PC-3 (cell line): Measurements from ENCODE around the gene SF1. TPM values are rescaled to one million over a fixed set of nuclear protein-coding genes. Genes with fewer than 3 reads are reported as not detected.

Experiments
- ATAC-seq: fragments of 200-7000 bp; cut with Tn5 transposase; 2 replicates; pipeline ENCODE4 v1.9.1; 2020; ENCODE audit warnings: mild to moderate bottlenecking, moderate library complexity
- BruUV-seq: library from RNA; stranded (reverse); fragments of 400-500 nt; replicated peaks from 2 replicates; lab custom pipeline; 2021; lab: Mats Ljungman, UMichigan
- CTCF ChIA-PET: fragments of 300-600 bp; sonication (Branson Sonifier 250); formaldehyde crosslinking; loops from one replicate; lab custom pipeline; 2022; ENCODE audit warnings: antibody characterized with exemption; lab: Charles Lee
- POLR2A ChIA-PET: fragments of 300-600 bp; sonication (Branson Sonifier 250); formaldehyde crosslinking; loops from one replicate; lab custom pipeline; 2022; ENCODE audit warnings: antibody characterized with exemption; ENCODE audit not compliant: unreplicated experiment; lab: Charles Lee
- DNase-seq: peaks from one replicate; pipeline ENCODE4 v3.0.0-alpha.2; 2015
- H2AFZ ChIP-seq: fragments of 300-600 bp; sonication (generic); 2 replicates; pipeline ENCODE4 v1.6.0; 2016; ENCODE audit warnings: antibody characterized with exemption, low read length
- H3F3A ChIP-seq: fragments of 300-600 bp; sonication (generic); one replicate; pipeline ENCODE4 v1.6.0; 2017; ENCODE audit warnings: antibody characterized with exemption, low read length, control low read depth, mild to moderate bottlenecking; ENCODE audit not compliant: unreplicated experiment
- H3K27ac ChIP-seq: fragments of 300-600 bp; sonication (generic); 2 replicates; pipeline ENCODE4 v1.5.1; 2016; ENCODE audit warnings: mild to moderate bottlenecking, low read length
- H3K27me3 ChIP-seq: fragments of 300-600 bp; sonication (generic); 2 replicates; pipeline ENCODE4 v1.6.1; 2016; ENCODE audit warnings: low read length, mixed read lengths
- H3K36me3 ChIP-seq: fragments of 300-600 bp; sonication (generic); 2 replicates; pipeline ENCODE4 v1.6.1; 2016; ENCODE audit warnings: low read depth, mixed run types, low read length, mixed read lengths
- H3K4me1 ChIP-seq: fragments of 300-600 bp; sonication (generic); 2 replicates; pipeline ENCODE4 v1.5.1; 2016; ENCODE audit warnings: low read length; ENCODE audit not compliant: insufficient read depth
- H3K4me2 ChIP-seq: fragments of 300-600 bp; sonication (generic); 2 replicates; pipeline ENCODE4 v1.6.0; 2016; ENCODE audit warnings: low read length
- H3K4me3 ChIP-seq: fragments of 300-600 bp; sonication (generic); 2 replicates; pipeline ENCODE4 v1.5.1; 2016; ENCODE audit warnings: mild to moderate bottlenecking, low read length, mixed read lengths
- H3K79me2 ChIP-seq: fragments of 300-600 bp; sonication (generic); 2 replicates; pipeline ENCODE4 v1.6.1; 2017; ENCODE audit warnings: low read length, mixed read lengths
- H3K9ac ChIP-seq: fragments of 300-600 bp; sonication (generic); 2 replicates; pipeline ENCODE4 v1.6.0; 2016; ENCODE audit warnings: mild to moderate bottlenecking, low read length
- H3K9me2 ChIP-seq: fragments of 300-600 bp; sonication (generic); replicated peaks from 2 replicates; pipeline ENCODE4 v1.6.1; 2016; ENCODE audit warnings: mixed run types, low read length, mixed read lengths
- H3K9me3 ChIP-seq: fragments of 300-600 bp; sonication (generic); 2 replicates; pipeline ENCODE4 v1.6.1; 2016; ENCODE audit warnings: low read length, mixed read lengths
- H4K20me1 ChIP-seq: fragments of 300-600 bp; sonication (generic); 2 replicates; pipeline ENCODE4 v1.6.1; 2016; ENCODE audit warnings: low read length, mixed read lengths
- CTCF ChIP-seq: fragments of 300-600 bp; sonication (generic); conservative IDR thresholded peaks from 2 replicates; pipeline ENCODE4 v1.5.1; 2017; ENCODE audit warnings: antibody characterized with exemption, low read depth, mild to moderate bottlenecking, low read length
- EZH2 ChIP-seq: fragments of 300-600 bp; sonication (generic); IDR thresholded peaks from one replicate; pipeline ENCODE4 v1.6.1; 2017; ENCODE audit warnings: antibody characterized with exemption, mild to moderate bottlenecking, low read length; ENCODE audit not compliant: unreplicated experiment
- EZH2phosphoT487 ChIP-seq: fragments of 300-600 bp; sonication (generic); IDR thresholded peaks from 2 replicates; pipeline ENCODE4 v1.6.1; 2018; ENCODE audit warnings: mild to moderate bottlenecking, antibody characterized with exemption, low read length, borderline replicate concordance
- intact Hi-C: fragments of 100-400 bp; cut with micrococcal nuclease; formaldehyde crosslinking; loops from 2 replicates; pipeline ENCODE4 v1.9.0; 2023
- total RNA-seq: library from RNA; depleted of rRNA; stranded (reverse); fragments of >200 nt; gene quantifications from 2 replicates; pipeline ENCODE4 v1.2.3, GENCODE V29; 2014

The SF1 gene
- total RNA-seq, 1 experiment from 2014 or later: 217 TPM

GRCh38 chr11:64794526-64794925 is 16.2 kb upstream of the SF1 start:
- no peak for TF ChIP-seq EZH2phosphoT487
- TF ChIP-seq CTCF: no peak
- no peak for TF ChIP-seq EZH2
- peaks cover 8% of the 10 kb centered on the region; the same call in 1 of the 2 replicates for H3K36me3 ChIP-seq
- no peaks in the 10 kb centered on the region for H3F3A ChIP-seq
- POLR2A ChIA-PET: no interaction called here
- DNase-seq (no peak), ATAC-seq (no peak)
- intact Hi-C loops: no loop called here
- no peak overlapping the region for H3K9ac ChIP-seq
- no peaks in the 10 kb centered on the region for H3K27me3 ChIP-seq
- CTCF ChIA-PET: interaction anchor here (0.5 kb wide), 2 partner anchors 53 to 1083 kb away, joined by 4 to 12 read pairs; no protein-coding TSS in a partner anchor
- no TSS peak for BruUV-seq
- H3K4me3 ChIP-seq: no peak overlapping the region
- H3K9me2 ChIP-seq: no peaks in the 10 kb centered on the region
- H4K20me1 ChIP-seq: no peaks in the 10 kb centered on the region
- H3K9me3 ChIP-seq: no peaks in the 10 kb centered on the region
- H3K4me2 ChIP-seq: no peak overlapping the region
- H2AFZ ChIP-seq: no peak overlapping the region
- H3K4me1 ChIP-seq: no peaks in the 10 kb centered on the region
- H3K79me2 ChIP-seq: no peaks in the 10 kb centered on the region
- no peak overlapping the region for H3K27ac ChIP-seq

GRCh38 chr11:64793271-64794160 is 15.2 kb upstream of the SF1 start:
- POLR2A ChIA-PET: no interaction called here
- no peak overlapping the region for H3K9ac ChIP-seq
- CTCF ChIA-PET: no interaction called here
- no peaks in the 10 kb centered on the region for H3K9me2 ChIP-seq
- no peak for TF ChIP-seq CTCF
- no peak for TF ChIP-seq EZH2phosphoT487
- no peak for TF ChIP-seq EZH2
- H3K4me3 ChIP-seq: no peak overlapping the region
- H3K4me2 ChIP-seq: no peak overlapping the region
- H2AFZ ChIP-seq: no peak overlapping the region
- H3K36me3 ChIP-seq: peaks cover 8% of the 10 kb centered on the region; the same call in 1 of the 2 replicates
- no TSS peak for BruUV-seq
- no peaks in the 10 kb centered on the region for H3K9me3 ChIP-seq
- H3K79me2 ChIP-seq: no peaks in the 10 kb centered on the region
- ATAC-seq: no peak
- H3K27me3 ChIP-seq: no peaks in the 10 kb centered on the region
- DNase-seq: no peak
- H3K4me1 ChIP-seq: no peaks in the 10 kb centered on the region
- intact Hi-C loops: no loop called here
- H4K20me1 ChIP-seq: no peaks in the 10 kb centered on the region
- H3F3A ChIP-seq: no peaks in the 10 kb centered on the region
- no peak overlapping the region for H3K27ac ChIP-seq

GRCh38 chr11:64792482-64792881 is 14.1 kb upstream of the SF1 start:
- ChIA-PET POLR2A (no interaction called here), CTCF (no interaction called here)
- H3K9me2 ChIP-seq: no peaks in the 10 kb centered on the region
- no peak overlapping the region for H3K27ac ChIP-seq
- ATAC-seq (no peak), DNase-seq (no peak)
- no peak overlapping the region for H3K4me2 ChIP-seq
- no peak for TF ChIP-seq EZH2phosphoT487
- TF ChIP-seq CTCF: no peak
- no peak for TF ChIP-seq EZH2
- H3K27me3 ChIP-seq: no peaks in the 10 kb centered on the region
- H4K20me1 ChIP-seq: no peaks in the 10 kb centered on the region
- BruUV-seq: no TSS peak
- H3K79me2 ChIP-seq: no peaks in the 10 kb centered on the region
- H2AFZ ChIP-seq: no peak overlapping the region
- no peaks in the 10 kb centered on the region for H3F3A ChIP-seq
- no peaks in the 10 kb centered on the region for H3K4me1 ChIP-seq
- H3K9me3 ChIP-seq: no peaks in the 10 kb centered on the region
- H3K9ac ChIP-seq: no peak overlapping the region
- intact Hi-C loops: no loop called here
- peaks cover 8% of the 10 kb centered on the region; the same call in 1 of the 2 replicates for H3K36me3 ChIP-seq
- H3K4me3 ChIP-seq: no peak overlapping the region
